Calu3 (cell line): Measurements from ENCODE around the gene SASH3. TPM values are rescaled to one million over a fixed set of nuclear protein-coding genes. Genes with fewer than 3 reads are reported as not detected.
A peak's percentile ranks its signal among the peaks of the same experiment; 100 is the strongest.

Experiments used
- BruUV-seq: library from RNA; stranded (reverse); fragments of 400-500 nt; replicated peaks from 2 replicates; lab custom pipeline; 2021; lab: Mats Ljungman, UMichigan
- CTCF ChIA-PET: fragments of 300-600 bp; sonication (Branson Sonifier 250); formaldehyde crosslinking; loops from one replicate; lab custom pipeline; 2022; ENCODE audit warnings: antibody characterized with exemption; lab: Charles Lee
- DNase-seq: peaks from one replicate; pipeline ENCODE4 v3.0.0; 2022
- H3K27ac Mint-ChIP-seq: one replicate; pipeline ENCODE4 v1.8.0; 2022; ENCODE audit warnings: mixed read lengths; ENCODE audit not compliant: unreplicated experiment
- H3K27me3 Mint-ChIP-seq: one replicate; pipeline ENCODE4 v1.8.0; 2022; ENCODE audit warnings: mixed read lengths; ENCODE audit not compliant: unreplicated experiment
- H3K36me3 Mint-ChIP-seq: one replicate; pipeline ENCODE4 v1.8.0; 2022; ENCODE audit warnings: mild to moderate bottlenecking, moderate library complexity, mixed read lengths; ENCODE audit not compliant: insufficient read depth, unreplicated experiment
- H3K4me1 Mint-ChIP-seq: one replicate; pipeline ENCODE4 v1.8.0; 2022; ENCODE audit warnings: mild to moderate bottlenecking, low read depth, mixed read lengths; ENCODE audit not compliant: unreplicated experiment
- H3K4me3 Mint-ChIP-seq: one replicate; pipeline ENCODE4 v1.8.0; 2022; ENCODE audit warnings: mild to moderate bottlenecking, low read depth, moderate library complexity, mixed read lengths; ENCODE audit not compliant: unreplicated experiment
- H3K9me3 Mint-ChIP-seq: one replicate; pipeline ENCODE4 v1.8.0; 2022; ENCODE audit warnings: low read depth, mixed read lengths; ENCODE audit not compliant: unreplicated experiment
- intact Hi-C: fragments of 100-400 bp; cut with micrococcal nuclease; formaldehyde crosslinking; loops from one replicate; pipeline ENCODE4 v1.10.0; 2022; ENCODE audit not compliant: unreplicated experiment
- total RNA-seq: library from RNA; stranded (reverse); gene quantifications from 2 replicates; pipeline ENCODE4 v1.2.3, GENCODE V29; 2022
- TF ChIP-seq, protein P1 (sequence below): fragments of 200-600 bp; IDR thresholded peaks from one replicate; pipeline ENCODE4 v1.8.0; 2022; ENCODE audit warnings: antibody characterized with exemption; ENCODE audit not compliant: unreplicated experiment

SASH3 gene
- total RNA-seq, 1 experiment from 2014 or later: not detected

DNA sequence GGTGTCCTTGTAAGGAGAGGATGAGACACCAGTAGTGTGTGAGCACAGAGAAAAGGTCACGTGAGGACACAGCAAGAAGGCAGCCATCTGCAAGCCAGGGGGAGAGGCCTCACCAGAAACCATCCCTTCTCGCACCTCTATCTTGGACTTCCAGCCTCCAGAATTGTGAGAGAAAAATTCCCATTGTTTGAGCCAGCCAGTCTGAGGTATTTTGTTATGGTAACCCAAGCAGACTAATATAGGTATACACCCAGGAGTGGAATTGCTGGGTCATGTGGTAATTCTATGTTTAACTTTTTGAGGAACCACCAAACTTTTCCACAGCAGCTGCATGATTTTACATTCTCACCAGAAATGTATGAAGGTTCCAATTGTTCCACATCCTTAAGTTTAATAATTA, 38.4 kb downstream of the SASH3 start:
- Mint-ChIP-seq H3K27ac (no peak overlapping the region), H3K27me3 (no peaks in the 10 kb centered on the region), H3K36me3 (peaks cover 12% of the 10 kb centered on the region), H3K4me1 (no peaks in the 10 kb centered on the region), H3K9me3 (no peaks in the 10 kb centered on the region), H3K4me3 (no peak overlapping the region)
- DNase-seq: no peak
- intact Hi-C loops: no loop called here
- no TSS peak for BruUV-seq
- CTCF ChIA-PET: no interaction called here
- TF ChIP-seq, protein P1, sequence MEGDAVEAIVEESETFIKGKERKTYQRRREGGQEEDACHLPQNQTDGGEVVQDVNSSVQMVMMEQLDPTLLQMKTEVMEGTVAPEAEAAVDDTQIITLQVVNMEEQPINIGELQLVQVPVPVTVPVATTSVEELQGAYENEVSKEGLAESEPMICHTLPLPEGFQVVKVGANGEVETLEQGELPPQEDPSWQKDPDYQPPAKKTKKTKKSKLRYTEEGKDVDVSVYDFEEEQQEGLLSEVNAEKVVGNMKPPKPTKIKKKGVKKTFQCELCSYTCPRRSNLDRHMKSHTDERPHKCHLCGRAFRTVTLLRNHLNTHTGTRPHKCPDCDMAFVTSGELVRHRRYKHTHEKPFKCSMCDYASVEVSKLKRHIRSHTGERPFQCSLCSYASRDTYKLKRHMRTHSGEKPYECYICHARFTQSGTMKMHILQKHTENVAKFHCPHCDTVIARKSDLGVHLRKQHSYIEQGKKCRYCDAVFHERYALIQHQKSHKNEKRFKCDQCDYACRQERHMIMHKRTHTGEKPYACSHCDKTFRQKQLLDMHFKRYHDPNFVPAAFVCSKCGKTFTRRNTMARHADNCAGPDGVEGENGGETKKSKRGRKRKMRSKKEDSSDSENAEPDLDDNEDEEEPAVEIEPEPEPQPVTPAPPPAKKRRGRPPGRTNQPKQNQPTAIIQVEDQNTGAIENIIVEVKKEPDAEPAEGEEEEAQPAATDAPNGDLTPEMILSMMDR: no peak

DNA sequence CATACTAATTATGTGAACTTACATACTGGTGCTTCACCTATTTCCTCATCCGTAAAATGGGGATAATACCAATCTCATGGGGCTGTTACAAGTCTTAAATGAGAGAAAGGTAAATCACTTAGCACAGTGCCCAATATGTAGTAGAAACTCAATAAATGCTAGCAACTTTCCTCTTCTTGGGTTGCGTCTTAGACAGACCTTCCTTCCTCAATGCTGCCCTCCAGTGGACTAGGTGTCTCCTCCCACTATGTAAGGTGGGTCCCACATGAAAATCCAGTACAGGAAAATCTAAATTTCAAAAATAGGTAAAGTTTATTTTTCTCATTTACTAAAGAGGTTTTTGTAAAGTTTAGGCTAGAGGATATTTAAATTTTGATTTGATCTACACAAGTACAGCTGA, 43.4 kb downstream of the SASH3 start:
- intact Hi-C loops: loop anchor here (1.0 kb wide), 1 partner anchor 216 kb away; no protein-coding TSS in a partner anchor
- Mint-ChIP-seq H3K9me3 (no peaks in the 10 kb centered on the region), H3K4me1 (no peaks in the 10 kb centered on the region), H3K4me3 (no peak overlapping the region), H3K27me3 (no peaks in the 10 kb centered on the region), H3K27ac (no peak overlapping the region), H3K36me3 (peaks cover 3% of the 10 kb centered on the region)
- CTCF ChIA-PET: no interaction called here
- BruUV-seq: no TSS peak
- peak; percentile 45 for DNase-seq
- TF ChIP-seq, protein P1: peak; percentile 51

DNA sequence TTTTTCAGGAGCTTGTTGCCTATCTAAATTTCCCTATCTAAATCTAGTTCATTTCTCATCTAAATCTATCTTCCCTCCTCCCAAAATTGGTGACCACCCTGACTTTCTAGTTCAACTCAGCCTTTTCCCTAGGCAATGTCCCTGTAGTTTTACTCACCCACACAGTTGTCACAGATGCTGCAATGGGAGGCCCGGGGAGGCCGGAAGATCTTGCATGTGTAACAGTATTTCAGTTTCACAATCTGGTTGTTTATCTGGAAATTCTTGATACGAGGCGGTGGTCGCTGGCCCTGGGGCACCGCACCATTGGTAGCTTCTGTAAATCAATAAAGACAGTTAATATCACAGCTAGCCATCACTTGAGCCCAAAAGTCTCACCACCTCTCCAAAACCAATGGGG, 43.8 kb downstream of the SASH3 start:
- no peak for DNase-seq
- H3K4me3 Mint-ChIP-seq: no peak overlapping the region
- peaks cover 3% of the 10 kb centered on the region for H3K36me3 Mint-ChIP-seq
- BruUV-seq: no TSS peak
- H3K27me3 Mint-ChIP-seq: no peaks in the 10 kb centered on the region
- H3K27ac Mint-ChIP-seq: no peak overlapping the region
- H3K4me1 Mint-ChIP-seq: no peaks in the 10 kb centered on the region
- TF ChIP-seq, protein P1: no peak
- CTCF ChIA-PET: no interaction called here
- H3K9me3 Mint-ChIP-seq: no peaks in the 10 kb centered on the region
- intact Hi-C loops: loop anchor here (1.0 kb wide), 1 partner anchor 216 kb away; no protein-coding TSS in a partner anchor

DNA sequence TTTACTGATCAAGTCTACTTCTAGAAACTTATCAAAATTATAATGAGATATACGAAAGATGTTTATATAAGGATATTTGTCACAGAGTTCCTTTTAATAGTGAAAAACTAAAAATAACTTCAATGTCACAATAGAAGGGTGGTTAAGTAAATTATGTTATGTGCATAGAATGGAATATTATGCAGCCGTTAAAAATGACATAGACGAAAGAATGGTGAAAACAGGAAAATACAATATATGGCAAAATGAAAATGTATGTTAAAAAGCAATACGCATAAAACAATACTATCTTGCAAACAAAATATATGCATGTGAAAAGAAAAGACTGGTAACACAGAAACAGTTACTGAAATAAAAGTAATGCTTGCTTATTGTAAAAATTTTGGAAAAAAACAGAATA, 44.9 kb downstream of the SASH3 start:
- H3K36me3 Mint-ChIP-seq: peaks cover 3% of the 10 kb centered on the region
- no peaks in the 10 kb centered on the region for H3K27me3 Mint-ChIP-seq
- no peak overlapping the region for H3K4me3 Mint-ChIP-seq
- intact Hi-C loops: no loop called here
- H3K27ac Mint-ChIP-seq: no peak overlapping the region
- CTCF ChIA-PET: no interaction called here
- no TSS peak for BruUV-seq
- DNase-seq: no peak
- no peaks in the 10 kb centered on the region for H3K4me1 Mint-ChIP-seq
- H3K9me3 Mint-ChIP-seq: no peaks in the 10 kb centered on the region
- TF ChIP-seq, protein P1: no peak
